Mesenchymal stem cell (in vitro differentiated cells and primary cell): ENCODE data around the gene ANO7.
A peak's percentile ranks its signal among the peaks of the same experiment; 100 is the strongest.

ENCODE experiments used
- DNase-seq: peaks from one replicate; pipeline ENCODE4 v3.0.0-alpha.2; 2013
- H2AFZ ChIP-seq: one replicate; pipeline ENCODE4 v1.6.1; 2013; ENCODE audit warnings: low read depth, mild to moderate bottlenecking, control low read depth, inconsistent platforms, low read length, moderate library complexity
- H2AK5ac ChIP-seq: 2 replicates; pipeline ENCODE4 v1.6.1; 2013; ENCODE audit warnings: low read length, moderate library complexity, mild to moderate bottlenecking, inconsistent platforms; ENCODE audit not compliant: severe bottlenecking
- H2BK120ac ChIP-seq: one replicate; pipeline ENCODE4 v1.6.1; 2013; ENCODE audit warnings: low read depth, mild to moderate bottlenecking, inconsistent platforms, low read length, moderate library complexity
- H2BK12ac ChIP-seq, 2 experiments: one replicate each; pipeline ENCODE4 v1.6.1; 2013; ENCODE audit warnings: inconsistent platforms in 2 of 2, low read length in 2 of 2, mild to moderate bottlenecking in 2 of 2, moderate library complexity in 2 of 2, control low read depth in 1 of 2
- H2BK15ac ChIP-seq: one replicate; pipeline ENCODE4 v1.6.1; 2013; ENCODE audit warnings: mild to moderate bottlenecking, low read depth, inconsistent platforms; ENCODE audit not compliant: poor library complexity, severe bottlenecking
- H2BK5ac ChIP-seq: 2 replicates; pipeline ENCODE4 v1.6.1; 2013; ENCODE audit warnings: low read depth, mild to moderate bottlenecking, low read length, control low read depth, inconsistent platforms; ENCODE audit not compliant: poor library complexity, severe bottlenecking
- H3K14ac ChIP-seq, 2 experiments: one replicate each; pipeline ENCODE4 v1.6.1; 2013; ENCODE audit warnings: inconsistent platforms in 2 of 2, low read length in 2 of 2, control low read depth in 1 of 2, mild to moderate bottlenecking in 1 of 2, moderate library complexity in 1 of 2
- H3K18ac ChIP-seq, 2 experiments: one replicate each; pipeline ENCODE4 v1.6.1; 2013; ENCODE audit warnings: inconsistent platforms in 2 of 2, low read length in 2 of 2, control low read depth in 1 of 2, low read depth in 1 of 2, mild to moderate bottlenecking in 1 of 2
- H3K23ac ChIP-seq, 2 experiments: one replicate each; pipeline ENCODE4 v1.6.1; 2013; ENCODE audit warnings: inconsistent platforms in 2 of 2, low read length in 2 of 2, mild to moderate bottlenecking in 2 of 2, moderate library complexity in 2 of 2, control low read depth in 1 of 2
- H3K27ac ChIP-seq: 2 replicates; pipeline ENCODE4 v1.5.1; 2013; ENCODE audit warnings: mild to moderate bottlenecking, moderate library complexity, low read length, control low read depth, inconsistent platforms; ENCODE audit not compliant: poor library complexity, severe bottlenecking
- H3K27me3 ChIP-seq, 2 experiments: 2 replicates each; pipeline versions ENCODE4 v1.6.1 to v1.7.0; 2013; ENCODE audit warnings: low read length in 2 of 2, mild to moderate bottlenecking in 2 of 2, moderate library complexity in 2 of 2, control low read depth in 1 of 2, inconsistent platforms in 1 of 2; ENCODE audit not compliant: control insufficient read depth in 1 of 2, insufficient read depth in 1 of 2
- H3K36me3 ChIP-seq, 2 experiments: 2 replicates each; pipeline versions ENCODE4 v1.6.1 to v1.7.0; 2013; ENCODE audit warnings: low read length in 2 of 2, control low read depth in 1 of 2, inconsistent platforms in 1 of 2, low read depth in 1 of 2, mild to moderate bottlenecking in 1 of 2; ENCODE audit not compliant: insufficient read depth in 2 of 2, control insufficient read depth in 1 of 2
- H3K4ac ChIP-seq, 2 experiments: one replicate each; pipeline ENCODE4 v1.6.1; 2013; ENCODE audit warnings: inconsistent platforms in 2 of 2, low read length in 2 of 2, mild to moderate bottlenecking in 2 of 2, moderate library complexity in 2 of 2, control low read depth in 1 of 2, low read depth in 1 of 2
- H3K4me1 ChIP-seq: 2 replicates; pipeline ENCODE4 v1.6.1; 2013; ENCODE audit warnings: low read depth, low read length, control low read depth; ENCODE audit not compliant: control insufficient read depth, insufficient read depth
- H3K4me2 ChIP-seq: 2 replicates; pipeline ENCODE4 v1.6.1; 2013; ENCODE audit warnings: low read length, mild to moderate bottlenecking, inconsistent platforms; ENCODE audit not compliant: poor library complexity, severe bottlenecking
- H3K4me3 ChIP-seq, 2 experiments: 2 replicates each; pipeline versions ENCODE4 v1.5.1 to v1.7.0; 2013; ENCODE audit warnings: low read length in 2 of 2, mild to moderate bottlenecking in 2 of 2, control low read depth in 1 of 2, low read depth in 1 of 2; ENCODE audit not compliant: insufficient read depth in 1 of 2
- H3K79me1 ChIP-seq: replicated peaks from 2 replicates; pipeline ENCODE4 v1.6.1; 2013; ENCODE audit warnings: mild to moderate bottlenecking, control low read depth, low read length, inconsistent platforms; ENCODE audit not compliant: poor library complexity, severe bottlenecking
- H3K9ac ChIP-seq: 2 replicates; pipeline ENCODE4 v1.7.0; 2013; ENCODE audit warnings: mild to moderate bottlenecking, low read length, moderate library complexity
- H3K9me3 ChIP-seq: 2 replicates; pipeline ENCODE4 v1.7.0; 2013; ENCODE audit warnings: mild to moderate bottlenecking, low read length; ENCODE audit not compliant: control insufficient read depth
- H4K8ac ChIP-seq: one replicate; pipeline ENCODE4 v1.6.1; 2013; ENCODE audit warnings: inconsistent platforms, mild to moderate bottlenecking, low read length, moderate library complexity
- H4K91ac ChIP-seq: one replicate; pipeline ENCODE4 v1.6.1; 2013; ENCODE audit warnings: mild to moderate bottlenecking, low read length, inconsistent platforms
- WGBS: methylation state at CpG from one replicate; pipeline ENCODE4 v1.1.7; 2013; ENCODE audit warnings: mixed read lengths; 5-methylcytosine and 5-hydroxymethylcytosine counted together

The ANO7 gene

DNA sequence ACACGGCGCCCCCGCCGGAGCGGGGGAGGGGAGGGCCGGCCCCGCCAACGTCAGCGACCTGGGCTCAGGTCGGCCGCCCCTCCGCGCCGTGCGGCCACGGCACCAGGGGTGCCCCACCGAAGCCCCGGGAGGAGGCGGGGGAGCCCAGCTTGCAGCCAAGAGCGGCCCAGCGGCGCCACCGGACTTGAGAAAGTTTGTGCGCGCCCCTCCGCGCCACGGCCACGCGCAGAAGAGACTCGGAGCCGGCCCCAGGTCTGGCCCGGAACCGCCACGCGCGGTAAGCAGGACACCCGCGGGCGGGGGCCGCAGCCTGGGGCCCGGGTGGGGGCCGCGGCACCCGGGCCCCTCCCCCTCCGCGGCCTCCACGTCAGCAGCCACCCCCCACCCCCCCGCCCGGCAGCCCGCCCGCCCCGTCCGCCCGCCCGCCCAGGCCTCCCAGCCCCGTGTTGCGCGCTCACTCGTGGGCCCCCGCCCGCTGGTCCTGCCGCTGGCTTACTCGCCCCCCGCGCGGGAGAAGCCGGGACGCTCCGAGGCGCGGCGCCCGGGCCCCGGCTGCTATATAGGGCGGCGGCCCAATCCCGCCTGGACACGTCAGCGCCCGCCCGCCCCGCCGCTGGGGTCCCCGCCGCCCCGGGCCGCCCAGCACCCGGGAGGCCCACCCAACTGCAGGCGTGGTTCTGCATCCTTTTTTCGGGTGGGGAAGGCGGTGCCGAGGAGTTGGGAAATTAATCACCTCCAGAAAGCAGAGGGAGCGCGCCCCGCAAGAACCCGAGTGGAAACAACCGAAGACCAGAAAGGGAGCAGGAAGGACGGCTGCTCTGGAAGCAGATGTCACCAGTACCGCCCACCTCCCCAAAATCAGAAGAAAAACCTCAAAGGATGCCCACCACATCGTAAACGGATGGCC lies 84.1 kb downstream of the ANO7 start:
- Histone ChIP-seq H3K4me2 (peak overlapping the region; percentile 87), H3K27me3 (no peaks in the 10 kb centered on the region), H3K4ac (peak overlapping the region; percentile 96 to 98), H3K9me3 (no peaks in the 10 kb centered on the region), H2BK15ac (peak overlapping the region; percentile 91), H3K9ac (peak overlapping the region; percentile 91), H3K36me3 (peaks cover 17 to 20% of the 10 kb centered on the region in 2 experiments), H3K27ac (peak overlapping the region; percentile 43), H3K4me1 (peaks cover 30% of the 10 kb centered on the region), H2BK12ac (no peak overlapping the region), H3K4me3 (peak overlapping the region; percentile 84 to 96), H4K8ac (peak overlapping the region; percentile 95), H2BK120ac (peak overlapping the region; percentile 87), H2AFZ (no peak overlapping the region), H3K18ac (peak overlapping the region; percentile 94 to 96), H3K79me1 (peaks cover 1% of the 10 kb centered on the region), H4K91ac (peak overlapping the region; percentile 86), H3K23ac (peak overlapping the region in 1 of 2 experiments; percentile 84), H3K14ac (peak overlapping the region; percentile 78 to 79), H2BK5ac (peak overlapping the region; percentile 93), H2AK5ac (peak overlapping the region; percentile 94)
- WGBS = under 1% methylated on average over 51 of the region's 102 CpGs
- peak; percentile 75 for DNase-seq

- 57% methylated on average over 21 of the region's 21 CpGs for WGBS
- peaks cover 1% of the 10 kb centered on the region for H3K79me1 ChIP-seq
- H3K9me3 ChIP-seq = no peaks in the 10 kb centered on the region
- no peaks in the 10 kb centered on the region for H3K27me3 ChIP-seq
- H3K18ac ChIP-seq = peak overlapping the region; percentile 34 to 75
- H3K4ac ChIP-seq = peak overlapping the region in 1 of 2 experiments; percentile 32
- H3K4me1 ChIP-seq = peaks cover 26% of the 10 kb centered on the region
- H2BK120ac ChIP-seq = no peak overlapping the region
- H2BK15ac ChIP-seq = no peak overlapping the region
- no peak overlapping the region for H3K14ac ChIP-seq
- peak overlapping the region; percentile 94 for H2AK5ac ChIP-seq
- H3K36me3 ChIP-seq = peaks cover 8 to 14% of the 10 kb centered on the region in 2 experiments
- H3K4me2 ChIP-seq = peak overlapping the region; percentile 59
- DNase-seq = peak; percentile 22
- H2BK5ac ChIP-seq = no peak overlapping the region
- peak overlapping the region; percentile 43 for H3K27ac ChIP-seq
- H3K23ac ChIP-seq = peak overlapping the region in 1 of 2 experiments; percentile 84
- peak overlapping the region; percentile 21 to 87 for H2BK12ac ChIP-seq
- peak overlapping the region; percentile 36 for H4K8ac ChIP-seq
- H3K9ac ChIP-seq = peak overlapping the region; percentile 86
- no peak overlapping the region for H2AFZ ChIP-seq
- H3K4me3 ChIP-seq = peak overlapping the region; percentile 84 to 96
- peak overlapping the region; percentile 34 for H4K91ac ChIP-seq
These were observed 84.9 kb downstream of the ANO7 start for GRCh38 chr2:241273210-241274020.

- Histone ChIP-seq H3K4ac (no peak overlapping the region), H2AK5ac (no peak overlapping the region), H2BK120ac (no peak overlapping the region), H3K18ac (no peak overlapping the region), H3K79me1 (peaks cover 3% of the 10 kb centered on the region), H3K36me3 (peaks cover 2 to 9% of the 10 kb centered on the region in 2 experiments), H2BK15ac (no peak overlapping the region), H3K4me3 (no peak overlapping the region), H3K4me2 (no peak overlapping the region), H2BK12ac (no peak overlapping the region), H2BK5ac (no peak overlapping the region), H3K9me3 (no peaks in the 10 kb centered on the region), H3K9ac (no peak overlapping the region), H3K4me1 (peaks cover 22% of the 10 kb centered on the region), H4K8ac (no peak overlapping the region), H3K27me3 (no peaks in the 10 kb centered on the region), H3K27ac (no peak overlapping the region), H3K23ac (no peak overlapping the region), H2AFZ (no peak overlapping the region), H4K91ac (no peak overlapping the region), H3K14ac (no peak overlapping the region)
- WGBS = 91% methylated on average over 5 of the region's 5 CpGs
- DNase-seq = peak; percentile 38
These were observed 85.7 kb downstream of the ANO7 start for GRCh38 chr2:241274127-241274526.
